DOHH2 (cell line): ENCODE measurements around the gene ACOT12.

ENCODE experiments used
- H3F3A ChIP-seq: fragments of 200-600 bp; sonication (generic), shearing (Covaris generic); 2 replicates; pipeline ENCODE4 v1.6.0; 2016; ENCODE audit warnings: antibody characterized with exemption, mild to moderate bottlenecking; ENCODE audit not compliant: control insufficient read depth, insufficient read depth
- H3K27ac ChIP-seq: fragments of 200-600 bp; sonication (generic); 2 replicates; pipeline ENCODE4 v1.5.1; 2014; ENCODE audit warnings: low read depth, mild to moderate bottlenecking, low read length, moderate library complexity
- H3K27me3 ChIP-seq: fragments of 200-600 bp; sonication (generic); 2 replicates; pipeline ENCODE4 v1.6.1; 2014; ENCODE audit warnings: mild to moderate bottlenecking, low read length, mixed read lengths; ENCODE audit not compliant: control insufficient read depth
- H3K36me3 ChIP-seq: fragments of 200-600 bp; sonication (generic); 2 replicates; pipeline ENCODE4 v1.6.1; 2014; ENCODE audit warnings: mild to moderate bottlenecking, low read length, moderate library complexity, mixed read lengths; ENCODE audit not compliant: control insufficient read depth
- H3K4me1 ChIP-seq: fragments of 200-600 bp; sonication (generic); 2 replicates; pipeline ENCODE4 v1.6.1; 2014; ENCODE audit warnings: mild to moderate bottlenecking, low read length, mixed read lengths; ENCODE audit not compliant: control insufficient read depth
- H3K4me2 ChIP-seq: fragments of 200-600 bp; sonication (generic); 2 replicates; pipeline ENCODE4 v1.6.0; 2014; ENCODE audit warnings: mild to moderate bottlenecking, low read length, moderate library complexity
- H3K4me3 ChIP-seq: fragments of 200-600 bp; sonication (generic); 2 replicates; pipeline ENCODE4 v1.5.1; 2014; ENCODE audit warnings: mild to moderate bottlenecking, low read length, mixed read lengths
- H3K79me2 ChIP-seq: fragments of 200-600 bp; sonication (generic); 2 replicates; pipeline ENCODE4 v1.6.1; 2014; ENCODE audit warnings: mild to moderate bottlenecking, low read length, mixed read lengths; ENCODE audit not compliant: control insufficient read depth
- H3K9me2 ChIP-seq: fragments of 200-600 bp; sonication (generic); replicated peaks from 2 replicates; pipeline ENCODE4 v1.6.1; 2014; ENCODE audit warnings: mild to moderate bottlenecking, low read length, mixed read lengths; ENCODE audit not compliant: control insufficient read depth
- H3K9me3 ChIP-seq: fragments of 200-600 bp; sonication (generic); 2 replicates; pipeline ENCODE4 v1.6.1; 2014; ENCODE audit warnings: antibody characterized with exemption, low read length, mixed read lengths; ENCODE audit not compliant: control insufficient read depth, insufficient read depth
- H4K20me1 ChIP-seq: fragments of 200-600 bp; sonication (generic); 2 replicates; pipeline ENCODE4 v1.6.0; 2014; ENCODE audit warnings: low read depth, mild to moderate bottlenecking, antibody characterized with exemption, low read length, moderate library complexity; ENCODE audit not compliant: control insufficient read depth, insufficient read depth
- EZH2phosphoT487 ChIP-seq: fragments of 200-600 bp; sonication (generic); IDR thresholded peaks from 2 replicates; pipeline ENCODE4 v1.6.1; 2017; ENCODE audit warnings: borderline replicate concordance, mild to moderate bottlenecking, antibody characterized with exemption, low read length, moderate library complexity, mixed read lengths
- TF ChIP-seq, protein P1 (sequence below): fragments of 200-600 bp; sonication (generic); IDR thresholded peaks from one replicate; pipeline ENCODE4 v1.5.1; 2014; ENCODE audit warnings: antibody characterized with exemption, mild to moderate bottlenecking, low read depth, low read length; ENCODE audit not compliant: poor library complexity, severe bottlenecking

The ACOT12 gene

DNA sequence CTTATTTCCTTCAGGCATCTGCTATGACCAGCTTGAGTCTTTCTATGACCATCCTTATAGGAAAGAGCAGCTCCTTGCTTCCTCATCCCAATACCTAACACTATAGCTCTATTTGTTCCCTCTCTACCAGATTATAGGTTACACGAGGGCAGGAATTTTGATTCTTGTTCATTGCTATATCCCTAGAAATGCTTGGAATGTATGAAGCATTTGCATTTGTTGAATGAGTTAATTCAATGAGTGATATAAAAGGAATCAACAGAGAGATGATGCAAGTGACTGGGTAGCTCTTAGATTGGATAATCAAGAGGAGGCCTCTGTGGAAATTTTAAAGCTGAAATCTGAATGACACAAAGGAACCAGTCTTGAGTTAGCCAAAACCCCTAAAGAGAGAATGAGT is 78.6 kb downstream of the ACOT12 start:
- Histone ChIP-seq H3K36me3 (peaks cover 22% of the 10 kb centered on the region), H3K4me3 (no peak overlapping the region), H3F3A (no peaks in the 10 kb centered on the region), H3K9me3 (no peaks in the 10 kb centered on the region), H4K20me1 (no peaks in the 10 kb centered on the region), H3K4me1 (peaks cover 10% of the 10 kb centered on the region), H3K79me2 (no peaks in the 10 kb centered on the region), H3K9me2 (no peaks in the 10 kb centered on the region), H3K4me2 (no peak overlapping the region), H3K27ac (no peak overlapping the region), H3K27me3 (no peaks in the 10 kb centered on the region)
- TF ChIP-seq, protein P1, sequence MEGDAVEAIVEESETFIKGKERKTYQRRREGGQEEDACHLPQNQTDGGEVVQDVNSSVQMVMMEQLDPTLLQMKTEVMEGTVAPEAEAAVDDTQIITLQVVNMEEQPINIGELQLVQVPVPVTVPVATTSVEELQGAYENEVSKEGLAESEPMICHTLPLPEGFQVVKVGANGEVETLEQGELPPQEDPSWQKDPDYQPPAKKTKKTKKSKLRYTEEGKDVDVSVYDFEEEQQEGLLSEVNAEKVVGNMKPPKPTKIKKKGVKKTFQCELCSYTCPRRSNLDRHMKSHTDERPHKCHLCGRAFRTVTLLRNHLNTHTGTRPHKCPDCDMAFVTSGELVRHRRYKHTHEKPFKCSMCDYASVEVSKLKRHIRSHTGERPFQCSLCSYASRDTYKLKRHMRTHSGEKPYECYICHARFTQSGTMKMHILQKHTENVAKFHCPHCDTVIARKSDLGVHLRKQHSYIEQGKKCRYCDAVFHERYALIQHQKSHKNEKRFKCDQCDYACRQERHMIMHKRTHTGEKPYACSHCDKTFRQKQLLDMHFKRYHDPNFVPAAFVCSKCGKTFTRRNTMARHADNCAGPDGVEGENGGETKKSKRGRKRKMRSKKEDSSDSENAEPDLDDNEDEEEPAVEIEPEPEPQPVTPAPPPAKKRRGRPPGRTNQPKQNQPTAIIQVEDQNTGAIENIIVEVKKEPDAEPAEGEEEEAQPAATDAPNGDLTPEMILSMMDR = no peak
- TF ChIP-seq EZH2phosphoT487 = no peak

DNA sequence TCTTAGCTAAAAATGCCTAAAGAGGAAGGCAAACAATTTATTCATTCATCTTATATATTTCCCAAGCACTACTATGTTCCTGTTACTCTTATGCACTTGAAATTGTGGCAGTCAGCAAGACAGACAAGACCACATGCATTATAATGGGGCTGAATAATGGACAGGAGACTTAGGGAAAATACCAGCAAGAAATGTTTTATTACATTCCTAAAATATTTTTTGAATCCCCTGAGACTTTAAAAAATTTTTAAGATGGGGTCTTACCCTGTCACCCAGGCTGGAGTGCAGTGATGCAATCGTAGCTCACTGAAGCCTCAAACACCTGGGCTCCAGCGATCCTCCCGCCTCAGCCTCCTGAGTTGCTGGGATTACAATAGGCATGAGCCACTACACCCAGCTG is 79.4 kb downstream of the ACOT12 start:
- Histone ChIP-seq H3K79me2 (no peaks in the 10 kb centered on the region), H3K4me1 (peaks cover 10% of the 10 kb centered on the region), H3K36me3 (peaks cover 26% of the 10 kb centered on the region), H3K4me3 (no peak overlapping the region), H3K27me3 (no peaks in the 10 kb centered on the region), H3K9me2 (no peaks in the 10 kb centered on the region), H3F3A (no peaks in the 10 kb centered on the region), H3K4me2 (no peak overlapping the region), H3K27ac (no peak overlapping the region), H4K20me1 (no peaks in the 10 kb centered on the region), H3K9me3 (no peaks in the 10 kb centered on the region)
- TF ChIP-seq, protein P1 = no peak
- TF ChIP-seq EZH2phosphoT487 = no peak

DNA sequence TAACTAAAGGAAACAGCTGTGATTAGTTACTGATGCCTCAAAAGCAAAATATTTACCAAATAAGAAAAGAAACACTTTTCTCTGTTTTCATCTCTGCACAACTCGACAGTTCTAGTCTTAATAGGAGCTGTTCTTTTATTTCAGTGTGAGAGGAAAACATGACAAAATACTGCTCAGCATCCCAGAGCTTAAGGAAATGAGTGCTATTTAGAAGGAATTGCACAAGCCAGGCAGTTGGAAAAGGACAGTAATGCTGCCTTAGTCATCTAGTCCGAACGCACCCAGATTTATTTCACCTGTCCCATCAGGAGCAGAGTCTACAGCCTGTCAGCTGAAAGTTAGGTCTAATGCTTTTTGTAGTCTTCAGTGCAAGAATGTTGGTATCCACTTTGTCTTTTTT is 80.2 kb downstream of the ACOT12 start:
- Histone ChIP-seq H3K27ac (no peak overlapping the region), H3K4me2 (no peak overlapping the region), H3K9me2 (no peaks in the 10 kb centered on the region), H3K4me1 (peaks cover 10% of the 10 kb centered on the region), H3K36me3 (peaks cover 33% of the 10 kb centered on the region), H3F3A (no peaks in the 10 kb centered on the region), H3K4me3 (no peak overlapping the region), H3K9me3 (no peaks in the 10 kb centered on the region), H3K27me3 (no peaks in the 10 kb centered on the region), H3K79me2 (no peaks in the 10 kb centered on the region), H4K20me1 (no peaks in the 10 kb centered on the region)
- TF ChIP-seq EZH2phosphoT487 = no peak
- TF ChIP-seq, protein P1 = no peak

DNA sequence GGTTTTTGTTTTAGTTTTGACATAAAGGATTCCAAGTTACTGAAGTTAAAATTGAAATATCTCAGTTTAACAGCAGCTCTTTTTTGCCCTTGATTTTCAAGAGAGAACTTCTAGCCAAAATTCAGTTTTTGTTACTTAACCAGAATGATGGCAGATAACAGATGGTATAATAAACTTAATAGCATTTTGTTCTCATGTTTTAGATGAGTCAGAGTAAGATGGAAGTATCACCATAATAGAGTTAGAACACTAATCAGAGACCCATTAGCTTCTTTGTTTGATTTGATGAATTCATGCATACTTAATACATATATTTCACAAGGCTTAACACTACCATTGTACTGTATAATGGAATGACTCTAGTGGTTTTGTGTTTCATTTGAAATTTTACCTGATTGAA is 80.7 kb downstream of the ACOT12 start:
- Histone ChIP-seq H3K4me2 (no peak overlapping the region), H3K9me3 (no peaks in the 10 kb centered on the region), H3K27me3 (no peaks in the 10 kb centered on the region), H3K9me2 (no peaks in the 10 kb centered on the region), H3K27ac (no peak overlapping the region), H3K79me2 (no peaks in the 10 kb centered on the region), H4K20me1 (no peaks in the 10 kb centered on the region), H3K4me3 (no peak overlapping the region), H3K36me3 (peaks cover 33% of the 10 kb centered on the region), H3K4me1 (peaks cover 10% of the 10 kb centered on the region), H3F3A (no peaks in the 10 kb centered on the region)
- no peak for TF ChIP-seq EZH2phosphoT487
- TF ChIP-seq, protein P1 = no peak
